ENCODE measurements around the gene PPRC1.

Gene PPRC1

GRCh38 chr10:102198027-102198426 is 65.2 kb downstream of the PPRC1 start:
- H3F3A ChIP-seq (ENCODE audit: insufficient read depth, low read length) = no peaks in the 10 kb centered on the region
- no peak overlapping the region for H3K4me3 ChIP-seq (ENCODE audit: low read length)
- no peaks in the 10 kb centered on the region for H3K36me3 ChIP-seq (replicated peaks; ENCODE audit: insufficient read depth, low read length)
- no peak overlapping the region for H3K9ac ChIP-seq (ENCODE audit: low read length)
- no peak overlapping the region for H2AFZ ChIP-seq (ENCODE audit: low read length)
- no peaks in the 10 kb centered on the region for H3K9me2 ChIP-seq (replicated peaks; ENCODE audit: insufficient read depth, low read length)
- no peak overlapping the region for H3K4me2 ChIP-seq (ENCODE audit: low read depth, low read length)
- H3K27ac ChIP-seq (ENCODE audit: low read length) = no peak overlapping the region
- H4K20me1 ChIP-seq (ENCODE audit: insufficient read depth, low read length) = no peaks in the 10 kb centered on the region
- no peaks in the 10 kb centered on the region for H3K9me3 ChIP-seq (replicated peaks; ENCODE audit: insufficient read depth, low read length)
- H3K79me2 ChIP-seq (ENCODE audit: low read length) = no peaks in the 10 kb centered on the region
- no peak for DNase-seq
- H3K4me1 ChIP-seq (ENCODE audit: low read length) = peaks cover 10% of the 10 kb centered on the region
- TF ChIP-seq EZH2phosphoT487 (IDR thresholded peaks at IDR 0.05; ENCODE audit: low read length) = no peak
- TF ChIP-seq CTCF (IDR thresholded peaks at IDR 0.05; ENCODE audit: low read length) = no peak
- TF ChIP-seq EZH2 (optimal IDR thresholded peaks at IDR 0.05; ENCODE audit: low read depth, low read length) = no peak
- no peaks in the 10 kb centered on the region for H3K27me3 ChIP-seq (replicated peaks; ENCODE audit: insufficient read depth, low read length)

Data from MM.1S (cell line).